GM19395 (cell line): ENCODE measurements around the gene ICAM1.
A peak's percentile ranks its signal among the peaks of the same experiment; 100 is the strongest.

ENCODE experiments used
- ATAC-seq: cut with Tn5 transposase; IDR thresholded peaks from one replicate; pipeline ENCODE4 v1.9.1; 2021; ENCODE audit warnings: mild to moderate bottlenecking, moderate library complexity; ENCODE audit not compliant: unreplicated experiment

ICAM1 gene

DNA sequence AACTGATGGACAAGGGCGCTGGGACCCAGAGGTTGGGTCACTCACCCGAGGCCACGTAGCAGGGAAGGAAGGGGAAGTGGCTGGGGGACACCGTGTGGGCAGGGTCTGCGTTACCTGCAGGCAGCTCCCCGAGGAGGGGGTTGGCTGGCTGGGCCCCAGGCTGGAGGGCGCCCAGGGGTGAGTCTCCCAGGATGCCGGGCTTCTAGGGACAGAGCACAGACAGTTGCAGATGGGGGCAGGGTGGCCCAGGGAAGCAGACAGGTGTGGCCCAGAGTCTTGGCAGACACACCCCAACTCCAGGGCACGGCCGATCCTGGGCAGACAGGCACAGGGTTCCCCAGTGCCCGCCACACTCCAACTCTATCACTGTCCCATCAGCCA, 50.5 kb downstream of the ICAM1 start:
- ATAC-seq, result no peak

DNA sequence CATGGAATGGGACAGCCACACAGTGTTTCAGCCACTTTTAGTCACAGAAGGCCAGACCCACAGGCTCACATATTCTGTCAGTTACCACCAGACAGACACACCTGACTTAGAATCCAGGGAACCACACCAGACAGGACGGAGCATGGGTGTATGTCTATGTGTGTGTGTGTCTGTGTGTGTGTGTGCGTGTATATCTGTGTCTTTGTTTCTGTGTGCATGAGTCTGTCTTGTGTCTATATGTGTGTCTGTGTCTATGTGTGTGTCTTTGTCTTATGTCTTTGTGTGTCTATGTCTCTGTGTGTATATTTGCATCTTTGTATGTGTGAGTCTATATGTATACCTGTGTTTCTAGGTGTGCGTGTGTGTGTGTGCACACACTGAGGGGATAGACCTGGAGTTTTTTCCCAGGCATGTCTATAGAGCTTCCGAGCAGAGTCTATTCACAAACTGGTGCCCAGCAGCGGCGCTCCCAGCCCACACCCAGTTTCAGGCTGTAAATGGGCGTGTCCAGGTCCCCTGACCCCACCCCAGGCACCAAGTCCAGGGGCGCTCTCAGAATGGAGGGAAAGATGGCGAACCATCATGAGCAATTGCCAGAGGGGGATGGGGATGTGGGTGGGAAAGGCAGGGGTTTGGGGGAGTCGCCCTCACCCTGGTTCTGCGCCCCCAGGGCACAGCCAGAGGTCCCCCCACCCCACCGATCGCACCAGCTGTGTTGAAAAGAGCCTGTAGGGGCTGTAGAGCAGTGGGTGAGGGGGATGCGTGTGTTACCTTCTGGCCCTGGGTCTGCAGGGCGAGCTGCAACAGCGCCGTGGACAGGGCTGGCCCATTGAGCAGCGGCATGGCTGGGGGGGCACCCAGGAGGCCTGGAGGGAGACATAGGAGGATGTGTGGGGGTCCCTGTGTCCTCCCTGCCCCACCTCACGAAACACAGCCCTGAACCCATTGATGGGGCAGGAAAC, 51.2 kb downstream of the ICAM1 start:
- no peak for ATAC-seq

DNA sequence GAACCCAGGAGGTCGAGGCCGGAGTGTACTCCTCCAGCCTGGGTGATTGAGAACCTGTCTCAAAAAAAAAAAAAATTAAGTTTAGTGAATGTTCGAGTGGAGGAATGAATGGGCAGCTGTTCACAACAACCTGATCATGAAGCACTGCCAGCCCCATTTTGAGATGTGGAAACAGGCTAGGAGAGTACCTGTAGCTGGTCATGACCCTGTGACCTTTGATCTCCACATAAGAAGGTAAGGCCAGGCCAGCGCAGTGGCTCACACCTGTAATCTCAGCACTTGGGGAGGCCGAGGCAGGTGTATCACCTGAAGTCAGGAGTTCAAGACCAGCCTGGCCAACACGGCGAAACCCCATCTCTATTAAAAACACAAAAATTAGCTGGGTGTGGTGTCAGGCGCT, 54.8 kb downstream of the ICAM1 start:
- ATAC-seq, result no peak

DNA sequence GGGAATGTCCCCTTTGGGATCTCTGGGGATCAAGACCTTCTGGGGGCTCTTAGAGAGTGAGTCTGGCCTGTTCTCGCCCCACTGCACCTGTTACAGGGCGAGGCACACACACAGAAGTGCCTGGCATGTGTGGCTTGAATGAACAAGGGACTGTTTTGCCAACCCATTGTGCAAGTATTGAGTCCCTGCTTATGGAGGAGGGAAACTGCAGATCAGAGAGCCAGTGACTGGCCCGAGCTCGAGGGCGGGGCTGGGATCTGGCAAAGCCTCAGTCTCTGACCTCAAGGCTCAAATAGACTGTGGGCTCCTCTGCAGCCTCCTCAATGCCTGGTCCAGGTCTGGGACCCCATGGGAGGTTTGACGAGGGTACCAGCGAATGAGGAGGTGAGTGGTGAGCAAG, 56.9 kb downstream of the ICAM1 start:
- no peak for ATAC-seq

DNA sequence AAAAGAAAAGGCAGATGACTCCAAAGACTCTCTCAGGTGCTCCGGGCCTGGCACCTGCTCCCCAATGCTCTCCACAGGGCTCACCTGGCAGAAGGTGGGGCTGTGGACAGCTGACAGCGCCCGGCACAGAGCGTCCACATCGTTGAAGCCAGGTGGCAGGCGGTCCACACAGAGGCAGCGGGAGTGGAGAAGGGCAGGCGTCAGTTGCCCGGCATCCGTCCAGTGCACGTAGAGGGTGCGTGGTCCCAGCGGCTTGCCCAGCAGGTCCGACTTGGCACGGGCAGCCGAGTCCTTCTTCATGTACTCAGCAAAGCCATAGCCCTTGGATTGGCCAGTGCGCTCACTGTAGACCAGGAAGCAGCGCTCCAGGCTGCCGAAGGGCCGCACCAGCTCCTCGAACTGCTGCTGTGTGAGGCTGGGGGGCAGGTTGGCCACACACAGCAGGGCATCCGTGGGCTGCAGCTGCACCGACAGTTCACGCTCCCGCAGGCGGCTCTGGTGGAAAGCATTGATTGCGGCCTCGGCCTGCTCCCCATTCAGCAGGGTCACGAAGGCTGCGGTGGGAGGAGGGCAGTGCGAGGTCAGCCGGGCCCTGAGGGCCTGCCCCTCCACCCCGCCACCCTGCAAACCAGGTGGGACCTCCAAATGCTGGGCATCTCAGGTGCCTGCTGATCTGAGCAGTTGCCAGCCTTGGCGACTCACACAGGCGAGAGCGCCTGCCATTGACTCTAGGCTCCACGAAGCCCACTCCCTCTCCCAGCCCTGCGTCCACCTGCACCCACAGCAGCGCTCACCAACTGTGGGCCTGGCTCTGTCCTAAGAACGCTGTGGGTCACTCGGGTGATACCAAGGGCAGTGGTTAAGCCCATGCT, 57.9 kb downstream of the ICAM1 start:
- no peak for ATAC-seq

DNA sequence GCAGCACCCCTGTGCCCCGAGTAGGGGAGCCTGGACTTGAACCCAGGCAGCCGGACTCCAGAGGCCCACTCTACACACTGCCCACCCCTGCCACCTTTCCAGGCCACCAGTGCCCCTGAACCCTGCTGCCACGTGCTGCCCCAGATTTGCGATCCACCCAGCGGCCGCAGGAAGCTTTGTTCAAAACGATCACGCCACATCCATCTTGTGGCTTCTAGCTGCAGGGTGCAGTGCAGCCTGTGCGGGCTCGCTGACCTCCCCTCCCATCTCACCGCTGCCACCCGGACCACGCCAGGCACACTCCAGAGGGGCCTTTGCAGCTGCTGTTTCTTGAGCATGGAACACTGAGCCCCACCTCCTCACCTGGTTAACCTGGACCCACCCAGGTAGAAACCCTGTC, 58.6 kb downstream of the ICAM1 start:
- no peak for ATAC-seq

DNA sequence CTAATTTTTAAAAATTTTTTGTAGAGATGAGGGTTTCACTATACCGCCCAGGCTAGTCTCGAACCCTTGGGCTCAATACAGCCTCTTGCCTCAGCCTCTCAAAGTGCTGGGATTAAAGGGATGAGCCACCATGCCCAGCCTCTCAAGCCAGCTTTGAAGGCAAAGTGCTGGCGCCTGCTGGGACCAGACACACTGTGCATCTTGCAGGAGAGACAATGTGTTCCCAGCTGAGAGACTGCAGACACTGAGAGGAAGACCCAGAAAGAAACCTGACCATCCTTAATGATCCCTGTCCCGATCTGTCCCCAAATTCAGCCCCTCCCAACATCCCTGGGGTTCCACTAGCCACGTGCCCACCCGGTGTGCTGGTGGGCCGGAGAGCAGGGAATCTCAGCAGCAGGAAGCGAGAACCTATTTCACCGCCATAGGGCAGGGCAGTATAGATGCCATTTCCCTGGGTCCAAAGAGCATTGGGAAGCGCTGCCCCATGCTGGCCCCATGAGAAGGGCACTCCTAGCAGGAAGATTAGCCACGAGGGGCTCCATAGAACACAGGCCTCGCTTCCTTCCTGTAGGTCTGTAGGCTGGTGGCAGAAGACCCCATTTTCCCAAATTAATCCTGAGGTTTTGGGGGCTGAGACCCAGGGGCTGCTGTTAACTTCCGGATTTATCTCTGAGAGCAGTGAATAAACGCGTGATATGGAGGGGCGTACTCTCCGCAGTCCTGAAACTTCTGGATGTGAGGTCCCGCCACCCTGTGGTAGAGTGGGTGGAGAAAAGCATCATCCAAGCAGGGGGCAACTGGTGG, 61.4 kb downstream of the ICAM1 start:
- ATAC-seq, result no peak

DNA sequence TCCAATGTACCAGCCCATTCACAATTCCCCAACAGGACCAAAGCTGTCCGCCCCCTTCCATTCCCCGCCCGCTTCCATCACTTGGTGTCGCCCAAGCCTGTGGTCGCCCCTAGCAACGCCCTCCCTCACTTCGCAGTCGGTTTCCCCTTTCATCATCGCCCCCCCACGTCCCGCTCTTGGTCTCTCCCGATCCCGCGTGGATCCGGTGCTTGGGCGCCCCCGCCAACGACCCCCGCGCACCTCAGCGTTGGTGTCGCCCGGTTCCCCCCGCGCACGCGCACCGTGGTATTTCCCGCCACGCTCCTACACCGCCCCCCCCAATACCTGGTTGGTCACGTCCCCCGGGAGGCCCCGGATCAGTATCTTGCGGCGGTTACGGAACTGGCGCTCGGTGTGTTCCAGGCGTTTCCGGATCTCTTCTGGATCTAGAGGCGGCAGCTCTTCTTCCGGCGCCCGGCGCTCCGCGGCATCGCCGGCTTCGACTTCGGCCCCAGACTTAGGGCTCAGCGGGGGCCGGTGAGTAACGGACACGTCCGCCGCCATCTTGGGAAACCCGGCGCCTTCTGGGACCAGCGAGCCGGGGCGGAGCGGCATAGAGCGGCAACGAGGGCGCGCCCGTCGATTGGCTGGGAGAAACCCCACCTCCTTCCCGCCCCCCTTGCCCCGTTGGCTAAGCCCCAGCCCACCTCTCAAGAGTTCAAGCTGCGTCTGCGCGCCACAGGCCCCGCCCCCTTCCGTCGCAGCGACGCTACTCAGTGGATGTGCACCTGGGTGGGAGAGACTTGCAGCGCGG, 62.2 kb downstream of the ICAM1 start, which contains the start of gene RAVER1:
Gene RAVER1, minus strand, starts transcription at position 565 of the 793 bp plus-strand sequence. Its CDS starts 22 bp downstream, at position 543.
- peak; percentile 87 for ATAC-seq

DNA sequence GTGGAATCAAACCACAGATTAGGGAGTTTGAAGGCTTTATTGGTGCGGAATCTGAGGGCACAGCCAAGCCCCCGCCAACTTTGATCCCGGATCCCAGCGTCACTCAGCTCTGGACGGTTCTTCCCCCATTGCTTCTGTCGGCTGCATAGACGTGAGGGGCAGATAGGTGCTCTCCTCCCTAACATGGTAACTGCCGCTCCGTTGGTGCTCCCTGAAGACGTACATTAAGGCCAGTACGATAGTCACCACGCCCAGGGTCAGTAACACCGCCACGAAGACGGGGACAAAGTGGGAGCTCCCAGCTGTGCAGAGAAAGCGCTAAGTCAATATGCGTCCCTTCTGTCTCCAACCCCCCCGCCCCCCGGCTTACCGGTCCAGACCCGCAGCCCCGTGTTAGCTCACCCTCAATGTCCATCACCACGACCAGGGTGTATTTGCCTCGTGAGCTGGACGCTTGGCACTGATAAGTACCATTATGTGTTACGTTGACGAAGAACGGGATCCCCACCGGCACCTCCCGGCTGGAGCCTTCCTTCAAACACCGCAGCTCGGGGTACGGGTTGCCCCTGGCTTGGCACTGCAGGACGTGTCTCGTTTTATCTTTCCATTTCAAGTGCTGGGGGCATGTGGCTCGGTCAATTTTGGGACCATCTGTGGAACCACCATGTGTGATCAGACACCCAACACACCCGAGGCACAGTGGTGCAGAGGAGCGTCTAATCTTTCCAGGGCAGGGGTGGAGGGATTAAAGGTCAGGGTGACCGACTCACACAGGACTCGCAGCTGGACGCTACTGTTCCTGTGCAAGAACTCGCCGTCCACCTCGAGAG, 63.1 kb downstream of the ICAM1 start:
- ATAC-seq, result peak; percentile 5

DNA sequence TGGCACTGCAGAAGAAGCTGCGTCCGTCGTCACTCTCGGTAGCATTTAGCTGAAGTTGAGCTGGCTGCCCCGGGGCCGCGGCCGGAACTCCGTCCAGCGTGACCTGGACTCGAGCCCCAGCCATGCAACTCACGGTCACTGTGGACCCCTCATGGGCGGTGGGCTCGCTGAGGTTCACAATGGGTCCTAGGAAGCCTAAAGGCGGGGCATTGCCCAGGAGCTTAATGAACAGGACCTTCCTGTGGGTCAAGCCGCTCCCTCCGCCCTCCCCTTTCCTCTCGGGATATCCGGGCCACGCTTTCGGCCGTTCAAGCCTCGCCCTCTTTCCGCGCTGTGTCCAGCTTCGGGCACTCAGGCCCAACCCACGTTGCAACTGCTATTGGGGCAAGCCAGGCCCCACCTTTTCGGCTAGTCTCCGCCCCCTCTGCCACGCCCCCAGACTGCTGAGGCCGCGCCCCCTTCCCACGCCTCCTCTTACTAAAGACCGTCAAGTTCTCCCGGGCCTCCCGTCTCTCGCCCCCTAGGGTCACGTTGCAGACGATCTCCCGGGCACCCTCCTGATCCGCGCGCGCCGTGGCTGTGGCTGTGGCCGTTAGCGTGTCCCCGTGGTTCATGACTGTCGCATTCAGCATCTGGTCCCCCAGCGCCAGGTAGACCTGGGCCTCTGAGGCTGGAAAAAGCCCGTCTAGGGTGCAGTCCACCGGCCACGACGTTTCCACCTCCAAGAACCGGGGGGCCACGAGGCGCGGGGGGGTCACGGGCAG, 63.9 kb downstream of the ICAM1 start:
- no peak for ATAC-seq

DNA sequence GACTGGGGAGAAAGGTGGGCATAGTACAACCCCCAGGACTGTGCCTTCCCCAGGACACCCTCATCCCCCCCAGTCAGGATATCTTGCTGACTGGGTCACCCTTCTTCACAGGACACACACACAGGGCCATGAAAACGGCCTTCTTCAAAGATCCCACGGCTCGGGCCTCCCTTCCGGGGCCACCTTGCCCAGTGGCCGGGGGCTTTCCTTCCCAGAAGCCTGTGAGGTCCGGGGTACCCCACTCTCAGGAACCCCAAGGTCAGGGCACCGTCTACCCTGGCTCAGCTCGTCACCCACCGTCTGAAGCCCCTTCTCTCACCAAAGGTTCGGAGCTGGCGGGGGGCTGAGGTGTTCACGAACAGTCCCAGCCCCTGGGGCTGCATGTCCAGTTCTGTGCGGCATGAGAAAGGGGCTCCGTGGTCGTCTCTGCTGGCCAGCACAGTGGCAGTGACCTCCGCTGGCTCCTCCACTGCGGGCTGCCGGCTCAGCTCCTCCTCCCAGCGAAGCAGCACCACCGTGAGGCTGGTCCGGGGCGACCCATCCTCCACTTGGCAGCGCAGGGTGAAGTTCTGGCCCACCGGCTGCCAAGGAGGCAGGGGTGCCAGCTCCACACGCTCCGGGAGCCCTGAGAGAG, 64.5 kb downstream of the ICAM1 start:
- ATAC-seq, result no peak
